SK-N-SH treated with all-trans-retinoic acid at 6 μM for 48 hours (cell line): ENCODE measurements around the gene CHIC2.

Source experiments
- ATAC-seq: fragments of 200-7000 bp; cut with Tn5 transposase; 3 replicates; pipeline ENCODE4 v1.9.1; 2020; ENCODE audit warnings: mild to moderate bottlenecking, moderate library complexity
- ARNTL ChIP-seq: fragments of 450-650 bp; formaldehyde crosslinking; IDR thresholded peaks from 2 replicates; pipeline ENCODE4 v1.5.0; 2020; ENCODE audit warnings: low read depth, mild to moderate bottlenecking, moderate library complexity, borderline replicate concordance
- BACH2 ChIP-seq: fragments of 250-450 bp; sonication (Bioruptor Pico); IDR thresholded peaks from 2 replicates; pipeline ENCODE4 v1.9.0; 2021; ENCODE audit warnings: mild to moderate bottlenecking, borderline replicate concordance
- CSDC2 ChIP-seq: fragments of 250-450 bp; sonication (Bioruptor Pico); IDR thresholded peaks from 2 replicates; pipeline ENCODE4 v1.5.0; 2020; ENCODE audit warnings: mild to moderate bottlenecking, moderate library complexity
- CSRNP3 ChIP-seq: fragments of 250-450 bp; sonication (Bioruptor Pico); IDR thresholded peaks from 2 replicates; pipeline ENCODE4 v1.5.1; 2021; ENCODE audit warnings: mild to moderate bottlenecking, moderate library complexity
- ESRRG ChIP-seq: fragments of 250-450 bp; sonication (Bioruptor Pico); IDR thresholded peaks from 2 replicates; pipeline ENCODE4 v1.6.1; 2021; ENCODE audit warnings: mild to moderate bottlenecking
- GLIS3 ChIP-seq: fragments of 250-450 bp; sonication (Bioruptor Pico); IDR thresholded peaks from 2 replicates; pipeline ENCODE4 v1.5.0; 2020; ENCODE audit warnings: mild to moderate bottlenecking, moderate library complexity
- ISL1 ChIP-seq: fragments of 250-450 bp; sonication (Bioruptor Pico); IDR thresholded peaks from 2 replicates; pipeline ENCODE4 v2.1.2; 2022; ENCODE audit warnings: mild to moderate bottlenecking, moderate library complexity
- OSR1 ChIP-seq: fragments of 250-450 bp; sonication (Bioruptor Pico); IDR thresholded peaks from 2 replicates; pipeline ENCODE4 v1.8.0; 2022; ENCODE audit warnings: moderate library complexity, mild to moderate bottlenecking, inconsistent platforms
- PATZ1 ChIP-seq: fragments of 250-450 bp; sonication (Bioruptor Pico); IDR thresholded peaks from 2 replicates; pipeline ENCODE4 v1.8.0; 2020; ENCODE audit warnings: mild to moderate bottlenecking, moderate library complexity, borderline replicate concordance
- PPARA ChIP-seq: fragments of 250-450 bp; sonication (Bioruptor Pico); IDR thresholded peaks from 2 replicates; pipeline ENCODE4 v1.5.0; 2020; ENCODE audit warnings: mild to moderate bottlenecking, borderline replicate concordance
- SNAI2 ChIP-seq: fragments of 250-450 bp; sonication (Bioruptor Pico); IDR thresholded peaks from 2 replicates; pipeline ENCODE4 v1.5.0; 2020; ENCODE audit warnings: mild to moderate bottlenecking, moderate library complexity
- TCF4 ChIP-seq: fragments of 250-450 bp; sonication (Bioruptor Pico); IDR thresholded peaks from 2 replicates; pipeline ENCODE4 v1.8.0; 2021; ENCODE audit warnings: mild to moderate bottlenecking, moderate library complexity, borderline replicate concordance
- TSHZ2 ChIP-seq: fragments of 250-450 bp; sonication (Bioruptor Pico); IDR thresholded peaks from 2 replicates; pipeline ENCODE4 v1.5.0; 2020; ENCODE audit warnings: mild to moderate bottlenecking, moderate library complexity
- ZC3H10 ChIP-seq: fragments of 250-450 bp; sonication (Bioruptor Pico); IDR thresholded peaks from 2 replicates; pipeline ENCODE4 v1.5.1; 2021; ENCODE audit warnings: mild to moderate bottlenecking, moderate library complexity
- ZFP3 ChIP-seq: fragments of 250-450 bp; sonication (Bioruptor Pico); IDR thresholded peaks from 2 replicates; pipeline ENCODE4 v1.5.0; 2020; ENCODE audit warnings: mild to moderate bottlenecking, moderate library complexity
- ZFP30 ChIP-seq: fragments of 450-650 bp; formaldehyde crosslinking; IDR thresholded peaks from 2 replicates; pipeline ENCODE4 v1.5.0; 2022; ENCODE audit warnings: mild to moderate bottlenecking, moderate library complexity
- ZNF565 ChIP-seq: fragments of 450-650 bp; formaldehyde crosslinking; conservative IDR thresholded peaks from 2 replicates; pipeline ENCODE4 v1.5.0; 2020; ENCODE audit warnings: low read depth, mild to moderate bottlenecking, moderate library complexity
- ZNF8 ChIP-seq: fragments of 450-650 bp; formaldehyde crosslinking; IDR thresholded peaks from 2 replicates; pipeline ENCODE4 v1.5.0; 2020; ENCODE audit warnings: mild to moderate bottlenecking, moderate library complexity

Gene CHIC2

GRCh38 chr4:54016504-54016903 is 47.9 kb downstream of the CHIC2 start:
- ATAC-seq, result no peak

GRCh38 chr4:54015423-54016030 is 48.9 kb downstream of the CHIC2 start:
- no peak for TF ChIP-seq ZNF8 (CRISPR knock-in tag)
- TF ChIP-seq ESRRG (CRISPR knock-in tag), result no peak
- no peak for TF ChIP-seq TSHZ2 (CRISPR knock-in tag)
- no peak for TF ChIP-seq PATZ1 (CRISPR knock-in tag)
- TF ChIP-seq ZC3H10 (CRISPR knock-in tag), result no peak
- no peak for TF ChIP-seq CSRNP3
- no peak for TF ChIP-seq ZFP3
- TF ChIP-seq TCF4 (CRISPR knock-in tag), result no peak
- no peak for TF ChIP-seq GLIS3 (CRISPR knock-in tag)
- TF ChIP-seq ZFP30 (CRISPR knock-in tag), result no peak
- TF ChIP-seq, all 23 proteins: peak for 0
- no peak for ATAC-seq

More at GRCh38 chr4:54016504-54016903, 47.9 kb downstream of the CHIC2 start:
- TF ChIP-seq CSDC2 (CRISPR knock-in tag), result no peak
- TF ChIP-seq BACH2 (CRISPR knock-in tag), result no peak
- TF ChIP-seq PATZ1 (CRISPR knock-in tag), result no peak
- no peak for TF ChIP-seq TCF4 (CRISPR knock-in tag)
- no peak for TF ChIP-seq PPARA (CRISPR knock-in tag)
- no peak for TF ChIP-seq ESRRG (CRISPR knock-in tag)
- TF ChIP-seq ARNTL (CRISPR knock-in tag), result no peak
- no peak for TF ChIP-seq OSR1 (CRISPR knock-in tag)
- TF ChIP-seq ZFP3, result no peak
- TF ChIP-seq ZNF8 (CRISPR knock-in tag), result no peak
- TF ChIP-seq, all 23 proteins: peak for 0

GRCh38 chr4:54014666-54015160 is 49.7 kb downstream of the CHIC2 start:
- no peak for ATAC-seq
- TF ChIP-seq ZFP30 (CRISPR knock-in tag), result no peak
- no peak for TF ChIP-seq SNAI2
- no peak for TF ChIP-seq ARNTL (CRISPR knock-in tag)
- TF ChIP-seq ZNF565 (CRISPR knock-in tag), result no peak
- no peak for TF ChIP-seq TCF4 (CRISPR knock-in tag)
- no peak for TF ChIP-seq TSHZ2 (CRISPR knock-in tag)
- TF ChIP-seq ISL1, result no peak
